ENCODE results near the gene FIBP. TPM values are rescaled to one million over a fixed set of nuclear protein-coding genes. Genes with fewer than 3 reads are reported as not detected.

The FIBP gene
- total and polyA plus RNA-seq, 2 of the 8 experiments (the other 6 are each of a cell fraction or from before 2014, with no cell fraction given), result 74.3 to 173 TPM

DNA sequence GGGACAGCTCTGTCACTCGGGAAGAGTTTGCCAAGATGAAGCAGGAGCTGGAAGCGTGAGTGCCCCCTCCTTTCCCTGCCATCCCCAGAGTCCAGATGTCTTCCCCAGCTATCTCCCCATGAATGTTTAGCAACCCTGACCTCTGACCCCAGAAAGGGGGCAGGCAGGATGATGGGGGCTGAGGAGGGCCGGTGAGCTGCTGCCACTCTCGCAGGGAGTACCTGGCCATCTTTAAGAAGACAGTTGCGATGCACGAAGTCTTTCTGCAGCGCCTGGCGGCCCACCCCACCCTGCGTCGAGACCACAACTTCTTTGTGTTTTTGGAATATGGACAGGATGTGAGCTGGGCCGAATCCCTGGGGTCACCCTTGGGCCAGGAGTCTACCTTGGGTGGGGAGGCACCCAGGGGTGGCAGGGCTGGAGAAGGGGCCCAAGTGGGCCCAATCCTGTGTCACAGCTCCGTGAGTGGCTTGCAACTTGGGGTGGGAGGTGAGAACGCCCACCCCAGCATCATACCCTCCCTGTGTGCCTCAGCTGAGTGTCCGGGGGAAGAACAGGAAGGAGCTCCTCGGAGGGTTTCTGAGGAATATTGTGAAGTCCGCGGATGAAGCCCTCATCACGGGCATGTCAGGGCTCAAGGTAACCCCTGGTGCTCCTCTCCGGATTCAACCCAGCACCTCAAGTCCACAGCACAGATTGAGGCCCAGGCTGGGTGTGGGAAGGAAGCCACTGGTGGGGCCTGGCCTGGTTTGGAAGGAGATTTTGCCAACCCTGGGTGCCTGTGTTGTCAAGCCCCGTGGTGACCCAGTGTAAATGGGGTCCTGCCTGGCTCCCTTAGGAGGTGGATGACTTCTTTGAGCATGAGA is 37.8 kb downstream of the FIBP start:
- Histone ChIP-seq H2BK12ac (ENCODE audit: low read depth, low read length) (no peak overlapping the region), H4K20me1 (replicated peaks in 1 of 2; ENCODE audit: control insufficient read depth in 1 of 2, insufficient read depth in 2 of 2, low read length in 2 of 2) (peaks cover 14 to 17% of the 10 kb centered on the region in 2 experiments), H3K23ac (ENCODE audit: insufficient read length) (no peak overlapping the region), H3K56ac (replicated peaks; ENCODE audit: insufficient read length, low read depth, low read length) (no peak overlapping the region), H2BK120ac (replicated peaks; ENCODE audit: low read depth, low read length) (no peak overlapping the region), H3K27ac (ENCODE audit: low read depth, low read length) (no peak overlapping the region), H3K4me2 (ENCODE audit: insufficient read depth in 1 of 2, low read depth in 2 of 2, low read length in 2 of 2) (no peak overlapping the region), H3K79me2 (ENCODE audit: control insufficient read depth in 1 of 2, insufficient read depth in 2 of 2, low read length in 2 of 2) (peaks cover 2 to 15% of the 10 kb centered on the region in 2 experiments; a peak in 3 of 4 replicates), H4K5ac (ENCODE audit: insufficient read length, low read depth, low read length) (no peak overlapping the region), H3K79me1 (ENCODE audit: low read depth, low read length) (peaks cover 8% of the 10 kb centered on the region), H3K9me3 (ENCODE audit: insufficient read depth in 2 of 2, low read depth in 1 of 2, low read length in 1 of 2) (peaks cover 7 to 10% of the 10 kb centered on the region in 2 experiments; a peak in 2 of 4 replicates), H2AFZ (ENCODE audit: low read length) (no peak overlapping the region), H3K14ac (ENCODE audit: insufficient read length) (no peak overlapping the region), H3K4me1 (replicated peaks in 1 of 4; ENCODE audit: control insufficient read depth in 3 of 4, insufficient read depth in 4 of 4, low read length in 3 of 4) (peaks cover 0 to 4% (median under 1%) of the 10 kb centered on the region in 4 experiments; a peak in 5 of 7 replicates), H3K9ac (replicated peaks in 1 of 4; ENCODE audit: extremely low read depth in 1 of 4, low read depth in 3 of 4, low read length in 3 of 4) (no peak overlapping the region; a peak in 1 of 7 replicates), H2BK5ac (ENCODE audit: low read depth, low read length) (peak overlapping the region; percentile 35), H2AK5ac (ENCODE audit: low read depth, low read length) (no peak overlapping the region), H3K27me3 (replicated peaks in 1 of 4; ENCODE audit: control insufficient read depth in 3 of 4, extremely low read depth in 1 of 4, insufficient read depth in 3 of 4, low read length in 3 of 4) (no peaks in the 10 kb centered on the region; a peak in 1 of 7 replicates), H3K4me3 (ENCODE audit: extremely low read depth in 1 of 4, insufficient read depth in 2 of 4, low read depth in 3 of 4, low read length in 4 of 4) (no peak overlapping the region), H2BK15ac (ENCODE audit: low read length) (no peak overlapping the region), H3K36me3 (ENCODE audit: control insufficient read depth in 2 of 4, insufficient read depth in 4 of 4, low read length in 3 of 4) (peaks cover 13 to 26% (median 23%) of the 10 kb centered on the region in 4 experiments), H3K23me2 (ENCODE audit: low read depth, low read length) (no peaks in the 10 kb centered on the region), H4K91ac (replicated peaks; ENCODE audit: insufficient read length, low read length) (no peak overlapping the region), H3K4ac (replicated peaks; ENCODE audit: insufficient read length, low read depth, low read length) (no peak overlapping the region), H3K18ac (ENCODE audit: extremely low read depth, low read length) (no peak overlapping the region), H2BK20ac (ENCODE audit: low read length) (no peak overlapping the region), H4K8ac (ENCODE audit: extremely low read depth, insufficient read depth, low read length) (no peak overlapping the region)
- no peak for TF ChIP-seq BRCA1 (IDR thresholded peaks at IDR 0.05; ENCODE audit: low read depth, low read length)
- peak in 1 of 2 experiments; percentile 27; a peak in 1 of 3 replicates for TF ChIP-seq POLR2A (IDR thresholded peaks at IDR 0.05; ENCODE audit: control extremely low read depth in 1 of 2, low read depth in 2 of 2, low read length in 2 of 2)
- TF ChIP-seq MAFK (IDR thresholded peaks at IDR 0.05; ENCODE audit: low read depth, low read length), result no peak
- TF ChIP-seq CHD2 (IDR thresholded peaks at IDR 0.05; ENCODE audit: low read length), result no peak
- ChIA-PET POLR2A (ENCODE audit: partially characterized antibody) (interaction anchor here (0.8 to 38.3 kb wide), 15 partner anchors 7 to 203 kb away, joined by 3 to 1071 read pairs (median 5); partner anchors contain the start of genes AP5B1, CCDC85B, CFL1 and CTSW), CTCF (ENCODE audit: partially characterized antibody) (interaction anchor here (0.6 to 15.2 kb wide), 34 partner anchors 9 to 257 kb away, joined by 3 to 283 read pairs (median 6); partner anchors contain the start of genes AP5B1, CCDC85B, CFL1 and CTSW)
- WGBS, 2 experiments (ENCODE audit: extremely low coverage in 1 of 2, insufficient coverage in 1 of 2, insufficient read length in 1 of 2, insufficient replicate concordance in 2 of 2, low coverage in 1 of 2, low lambda C conversion rate in 2 of 2, missing lambda C conversion rate in 1 of 2), result 95% methylated on average over 17 of the region's 20 CpGs; no CpG with 5 or more reads in 1 of the 2 experiments
- no peak for FAIRE-seq
- no peak for DNase-seq (ENCODE audit: low read depth in 1 of 2, low spot score in 2 of 2)
